HepG2 (cell line): Measurements from ENCODE around the gene PRR35. TPM values are rescaled to one million over a fixed set of nuclear protein-coding genes. Genes with fewer than 3 reads are reported as not detected.

Experiments used
- ARNT2 ChIP-seq: sonication (generic); formaldehyde crosslinking; IDR thresholded peaks from 2 replicates; pipeline ENCODE4 v1.8.0; 2022; ENCODE audit warnings: mild to moderate bottlenecking, low read depth, missing genetic modification reagents, moderate library complexity
- CHCHD3 ChIP-seq: sonication (generic); formaldehyde crosslinking; IDR thresholded peaks from 2 replicates; pipeline ENCODE4 v1.8.0; 2022; ENCODE audit warnings: mild to moderate bottlenecking, missing genetic modification reagents, moderate library complexity
- CREM ChIP-seq, 2 experiments: sonication (generic) in 1 of 2; formaldehyde crosslinking in 1 of 2; IDR thresholded peaks; 2 replicates each; pipeline versions ENCODE4 v1.4.0 to v1.6.1; 2016 to 2020; ENCODE audit warnings: antibody characterized with exemption in 1 of 2, mild to moderate bottlenecking in 1 of 2, missing genetic modification reagents in 1 of 2
- EED ChIP-seq: sonication (generic); formaldehyde crosslinking; IDR thresholded peaks from 2 replicates; pipeline ENCODE4 v1.5.0; 2020; ENCODE audit warnings: mild to moderate bottlenecking, missing genetic modification reagents
- GABPB1 ChIP-seq: IDR thresholded peaks from 2 replicates; pipeline ENCODE4 v1.6.1; 2016; ENCODE audit warnings: mild to moderate bottlenecking, missing genetic modification reagents, moderate library complexity, missing compliant biosample characterization
- GMEB1 ChIP-seq: sonication (generic); formaldehyde crosslinking; IDR thresholded peaks from 2 replicates; pipeline ENCODE4 v1.5.1; 2020; ENCODE audit warnings: missing genetic modification reagents, mild to moderate bottlenecking, borderline replicate concordance
- KAT2B ChIP-seq: fragments of 150-350 bp; IDR thresholded peaks from 2 replicates; pipeline ENCODE4 v1.6.1; 2014; ENCODE audit warnings: low read depth, low read length, borderline replicate concordance
- REPIN1 ChIP-seq: sonication (generic); formaldehyde crosslinking; IDR thresholded peaks from 2 replicates; pipeline ENCODE4 v1.8.0; 2022; ENCODE audit warnings: missing genetic modification reagents, low read depth, mild to moderate bottlenecking, borderline replicate concordance
- SIN3B ChIP-seq: fragments of 150-350 bp; IDR thresholded peaks from 2 replicates; pipeline ENCODE4 v1.6.1; 2014; ENCODE audit warnings: low read length
- SOX6 ChIP-seq, 2 experiments: fragments of 450-650 bp in 1 of 2; sonication (generic) in 1 of 2; formaldehyde crosslinking in 1 of 2; IDR thresholded peaks; 2 replicates each; pipeline versions ENCODE4 v1.4.0 to v1.6.1; 2017 to 2020; ENCODE audit warnings: antibody characterized with exemption in 1 of 2, mild to moderate bottlenecking in 1 of 2, missing genetic modification reagents in 1 of 2
- TSC22D2 ChIP-seq: sonication (generic); formaldehyde crosslinking; IDR thresholded peaks from 2 replicates; pipeline ENCODE4 v1.5.1; 2020; ENCODE audit warnings: missing genetic modification reagents, mild to moderate bottlenecking, borderline replicate concordance
- ZNF12 ChIP-seq: sonication (generic); formaldehyde crosslinking; IDR thresholded peaks from 2 replicates; pipeline ENCODE4 v1.5.0; 2020; ENCODE audit warnings: missing genetic modification reagents
- ZNF773 ChIP-seq: sonication (generic); formaldehyde crosslinking; IDR thresholded peaks from 2 replicates; pipeline ENCODE4 v1.4.0; 2020; ENCODE audit warnings: missing genetic modification reagents, borderline replicate concordance
- polyA plus RNA-seq, 8 experiments: library from polyadenylated mRNA; depleted of rRNA in 3 of 8; stranded (reverse) in 7 of 8; unstranded in 1 of 8; fragments of >200 nt; fragmentation: Illumina TruSeq in 4 of 8; extraction: Trizol in 4 of 8; gene quantifications; 2 replicates each; pipeline versions ENCODE4 v1.2.1 to v1.2.3, GENCODE V29; 2011 to 2016; ENCODE audit warnings: low read depth in 4 of 8, missing spikeins in 1 of 8, mixed read lengths in 1 of 8; ENCODE audit not compliant: insufficient read depth in 1 of 8
- total RNA-seq, 5 experiments: library from RNA; depleted of rRNA; stranded (reverse); fragments of >200 nt; fragmentation: Illumina TruSeq; extraction: Trizol; gene quantifications; 2 replicates each; pipeline ENCODE4 v1.2.3, GENCODE V29; 2016; ENCODE audit warnings: low read depth in 1 of 5
- TF ChIP-seq, protein P1 (sequence below): sonication (generic); formaldehyde crosslinking; IDR thresholded peaks from 2 replicates; pipeline ENCODE4 v1.4.0; 2020; ENCODE audit warnings: mild to moderate bottlenecking, missing genetic modification reagents
- TF ChIP-seq, protein P2 (sequence below): sonication (generic); formaldehyde crosslinking; IDR thresholded peaks from 2 replicates; pipeline ENCODE4 v1.5.1; 2020; ENCODE audit warnings: mild to moderate bottlenecking, missing genetic modification reagents, borderline replicate concordance

PRR35 gene
- total and polyA plus RNA-seq, 2 of the 13 experiments (the other 11 are each of a cell fraction or from before 2014, with no cell fraction given): 0.07 to 0.16 TPM

- TF ChIP-seq, protein P1, sequence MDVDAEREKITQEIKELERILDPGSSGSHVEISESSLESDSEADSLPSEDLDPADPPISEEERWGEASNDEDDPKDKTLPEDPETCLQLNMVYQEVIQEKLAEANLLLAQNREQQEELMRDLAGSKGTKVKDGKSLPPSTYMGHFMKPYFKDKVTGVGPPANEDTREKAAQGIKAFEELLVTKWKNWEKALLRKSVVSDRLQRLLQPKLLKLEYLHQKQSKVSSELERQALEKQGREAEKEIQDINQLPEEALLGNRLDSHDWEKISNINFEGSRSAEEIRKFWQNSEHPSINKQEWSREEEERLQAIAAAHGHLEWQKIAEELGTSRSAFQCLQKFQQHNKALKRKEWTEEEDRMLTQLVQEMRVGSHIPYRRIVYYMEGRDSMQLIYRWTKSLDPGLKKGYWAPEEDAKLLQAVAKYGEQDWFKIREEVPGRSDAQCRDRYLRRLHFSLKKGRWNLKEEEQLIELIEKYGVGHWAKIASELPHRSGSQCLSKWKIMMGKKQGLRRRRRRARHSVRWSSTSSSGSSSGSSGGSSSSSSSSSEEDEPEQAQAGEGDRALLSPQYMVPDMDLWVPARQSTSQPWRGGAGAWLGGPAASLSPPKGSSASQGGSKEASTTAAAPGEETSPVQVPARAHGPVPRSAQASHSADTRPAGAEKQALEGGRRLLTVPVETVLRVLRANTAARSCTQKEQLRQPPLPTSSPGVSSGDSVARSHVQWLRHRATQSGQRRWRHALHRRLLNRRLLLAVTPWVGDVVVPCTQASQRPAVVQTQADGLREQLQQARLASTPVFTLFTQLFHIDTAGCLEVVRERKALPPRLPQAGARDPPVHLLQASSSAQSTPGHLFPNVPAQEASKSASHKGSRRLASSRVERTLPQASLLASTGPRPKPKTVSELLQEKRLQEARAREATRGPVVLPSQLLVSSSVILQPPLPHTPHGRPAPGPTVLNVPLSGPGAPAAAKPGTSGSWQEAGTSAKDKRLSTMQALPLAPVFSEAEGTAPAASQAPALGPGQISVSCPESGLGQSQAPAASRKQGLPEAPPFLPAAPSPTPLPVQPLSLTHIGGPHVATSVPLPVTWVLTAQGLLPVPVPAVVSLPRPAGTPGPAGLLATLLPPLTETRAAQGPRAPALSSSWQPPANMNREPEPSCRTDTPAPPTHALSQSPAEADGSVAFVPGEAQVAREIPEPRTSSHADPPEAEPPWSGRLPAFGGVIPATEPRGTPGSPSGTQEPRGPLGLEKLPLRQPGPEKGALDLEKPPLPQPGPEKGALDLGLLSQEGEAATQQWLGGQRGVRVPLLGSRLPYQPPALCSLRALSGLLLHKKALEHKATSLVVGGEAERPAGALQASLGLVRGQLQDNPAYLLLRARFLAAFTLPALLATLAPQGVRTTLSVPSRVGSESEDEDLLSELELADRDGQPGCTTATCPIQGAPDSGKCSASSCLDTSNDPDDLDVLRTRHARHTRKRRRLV (CRISPR knock-in tag): no peak
- peak; percentile 79 for TF ChIP-seq ARNT2
- TF ChIP-seq ZNF12: peak; percentile 23; the same call in 1 of the 2 replicates
- TF ChIP-seq GABPB1 (CRISPR knock-in tag): peak; percentile 91
- no peak for TF ChIP-seq SOX6 (IDR thresholded peaks at IDR 0.05)
- TF ChIP-seq SOX6 (CRISPR knock-in tag; IDR thresholded peaks at IDR 0.05): peak; percentile 23; the same call in 1 of the 2 replicates
- 0 out of 2 replicates have a peak, but pooled peaks have one; percentile 43 for TF ChIP-seq CHCHD3 (CRISPR knock-in tag)
- peak; percentile 82; the same call in 1 of the 2 replicates for TF ChIP-seq EED
- no peak for TF ChIP-seq SIN3B
- no peak for TF ChIP-seq KAT2B
- peak; percentile 67; the same call in 1 of the 2 replicates for TF ChIP-seq REPIN1 (CRISPR knock-in tag)
- TF ChIP-seq GMEB1: peak; percentile 95
- peak; percentile 81 for TF ChIP-seq CREM (IDR thresholded peaks at IDR 0.05)
- no peak for TF ChIP-seq CREM (CRISPR knock-in tag; IDR thresholded peaks at IDR 0.05)
- TF ChIP-seq ZNF773 (CRISPR knock-in tag): peak; percentile 34; the same call in 1 of the 2 replicates
- TF ChIP-seq TSC22D2 (CRISPR knock-in tag): no peak
- TF ChIP-seq, protein P2, sequence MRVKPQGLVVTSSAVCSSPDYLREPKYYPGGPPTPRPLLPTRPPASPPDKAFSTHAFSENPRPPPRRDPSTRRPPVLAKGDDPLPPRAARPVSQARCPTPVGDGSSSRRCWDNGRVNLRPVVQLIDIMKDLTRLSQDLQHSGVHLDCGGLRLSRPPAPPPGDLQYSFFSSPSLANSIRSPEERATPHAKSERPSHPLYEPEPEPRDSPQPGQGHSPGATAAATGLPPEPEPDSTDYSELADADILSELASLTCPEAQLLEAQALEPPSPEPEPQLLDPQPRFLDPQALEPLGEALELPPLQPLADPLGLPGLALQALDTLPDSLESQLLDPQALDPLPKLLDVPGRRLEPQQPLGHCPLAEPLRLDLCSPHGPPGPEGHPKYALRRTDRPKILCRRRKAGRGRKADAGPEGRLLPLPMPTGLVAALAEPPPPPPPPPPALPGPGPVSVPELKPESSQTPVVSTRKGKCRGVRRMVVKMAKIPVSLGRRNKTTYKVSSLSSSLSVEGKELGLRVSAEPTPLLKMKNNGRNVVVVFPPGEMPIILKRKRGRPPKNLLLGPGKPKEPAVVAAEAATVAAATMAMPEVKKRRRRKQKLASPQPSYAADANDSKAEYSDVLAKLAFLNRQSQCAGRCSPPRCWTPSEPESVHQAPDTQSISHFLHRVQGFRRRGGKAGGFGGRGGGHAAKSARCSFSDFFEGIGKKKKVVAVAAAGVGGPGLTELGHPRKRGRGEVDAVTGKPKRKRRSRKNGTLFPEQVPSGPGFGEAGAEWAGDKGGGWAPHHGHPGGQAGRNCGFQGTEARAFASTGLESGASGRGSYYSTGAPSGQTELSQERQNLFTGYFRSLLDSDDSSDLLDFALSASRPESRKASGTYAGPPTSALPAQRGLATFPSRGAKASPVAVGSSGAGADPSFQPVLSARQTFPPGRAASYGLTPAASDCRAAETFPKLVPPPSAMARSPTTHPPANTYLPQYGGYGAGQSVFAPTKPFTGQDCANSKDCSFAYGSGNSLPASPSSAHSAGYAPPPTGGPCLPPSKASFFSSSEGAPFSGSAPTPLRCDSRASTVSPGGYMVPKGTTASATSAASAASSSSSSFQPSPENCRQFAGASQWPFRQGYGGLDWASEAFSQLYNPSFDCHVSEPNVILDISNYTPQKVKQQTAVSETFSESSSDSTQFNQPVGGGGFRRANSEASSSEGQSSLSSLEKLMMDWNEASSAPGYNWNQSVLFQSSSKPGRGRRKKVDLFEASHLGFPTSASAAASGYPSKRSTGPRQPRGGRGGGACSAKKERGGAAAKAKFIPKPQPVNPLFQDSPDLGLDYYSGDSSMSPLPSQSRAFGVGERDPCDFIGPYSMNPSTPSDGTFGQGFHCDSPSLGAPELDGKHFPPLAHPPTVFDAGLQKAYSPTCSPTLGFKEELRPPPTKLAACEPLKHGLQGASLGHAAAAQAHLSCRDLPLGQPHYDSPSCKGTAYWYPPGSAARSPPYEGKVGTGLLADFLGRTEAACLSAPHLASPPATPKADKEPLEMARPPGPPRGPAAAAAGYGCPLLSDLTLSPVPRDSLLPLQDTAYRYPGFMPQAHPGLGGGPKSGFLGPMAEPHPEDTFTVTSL: no peak
These were observed 32.9 kb upstream of the PRR35 start, which contains the start of gene CAPN15 (continued) for GRCh38 chr16:527015-527903.
